GM12873 (cell line): ENCODE measurements around the gene ELK4.
A peak's percentile ranks its signal among the peaks of the same experiment; 100 is the strongest.

Experiments
- TF ChIP-seq, protein P1 (sequence below): IDR thresholded peaks from 2 replicates; pipeline ENCODE4 v1.5.1; 2012; ENCODE audit warnings: low read depth, mild to moderate bottlenecking, moderate library complexity, low read length, control low read depth; ENCODE audit not compliant: insufficient read depth; ENCODE audit errors: missing control alignments

The ELK4 gene

GRCh38 chr1:205631768-205632668 lies at the start of gene ELK4:
TSS of gene ELK4 (minus strand) at chr1:205632011. CDS start at chr1:205623882, 8,129 bp downstream.
- TF ChIP-seq, protein P1, sequence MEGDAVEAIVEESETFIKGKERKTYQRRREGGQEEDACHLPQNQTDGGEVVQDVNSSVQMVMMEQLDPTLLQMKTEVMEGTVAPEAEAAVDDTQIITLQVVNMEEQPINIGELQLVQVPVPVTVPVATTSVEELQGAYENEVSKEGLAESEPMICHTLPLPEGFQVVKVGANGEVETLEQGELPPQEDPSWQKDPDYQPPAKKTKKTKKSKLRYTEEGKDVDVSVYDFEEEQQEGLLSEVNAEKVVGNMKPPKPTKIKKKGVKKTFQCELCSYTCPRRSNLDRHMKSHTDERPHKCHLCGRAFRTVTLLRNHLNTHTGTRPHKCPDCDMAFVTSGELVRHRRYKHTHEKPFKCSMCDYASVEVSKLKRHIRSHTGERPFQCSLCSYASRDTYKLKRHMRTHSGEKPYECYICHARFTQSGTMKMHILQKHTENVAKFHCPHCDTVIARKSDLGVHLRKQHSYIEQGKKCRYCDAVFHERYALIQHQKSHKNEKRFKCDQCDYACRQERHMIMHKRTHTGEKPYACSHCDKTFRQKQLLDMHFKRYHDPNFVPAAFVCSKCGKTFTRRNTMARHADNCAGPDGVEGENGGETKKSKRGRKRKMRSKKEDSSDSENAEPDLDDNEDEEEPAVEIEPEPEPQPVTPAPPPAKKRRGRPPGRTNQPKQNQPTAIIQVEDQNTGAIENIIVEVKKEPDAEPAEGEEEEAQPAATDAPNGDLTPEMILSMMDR = peak; percentile 79

GRCh38 chr1:205681364-205681763 lies 49.6 kb upstream of the ELK4 start:
- TF ChIP-seq, protein P1 = no peak

GRCh38 chr1:205680073-205680851 lies 48.5 kb upstream of the ELK4 start, which contains the start of gene SLC45A3:
TSS of gene SLC45A3 (minus strand) at chr1:205680509. CDS start at chr1:205664656, 15,853 bp downstream.
- TF ChIP-seq, protein P1 = no peak

DNA sequence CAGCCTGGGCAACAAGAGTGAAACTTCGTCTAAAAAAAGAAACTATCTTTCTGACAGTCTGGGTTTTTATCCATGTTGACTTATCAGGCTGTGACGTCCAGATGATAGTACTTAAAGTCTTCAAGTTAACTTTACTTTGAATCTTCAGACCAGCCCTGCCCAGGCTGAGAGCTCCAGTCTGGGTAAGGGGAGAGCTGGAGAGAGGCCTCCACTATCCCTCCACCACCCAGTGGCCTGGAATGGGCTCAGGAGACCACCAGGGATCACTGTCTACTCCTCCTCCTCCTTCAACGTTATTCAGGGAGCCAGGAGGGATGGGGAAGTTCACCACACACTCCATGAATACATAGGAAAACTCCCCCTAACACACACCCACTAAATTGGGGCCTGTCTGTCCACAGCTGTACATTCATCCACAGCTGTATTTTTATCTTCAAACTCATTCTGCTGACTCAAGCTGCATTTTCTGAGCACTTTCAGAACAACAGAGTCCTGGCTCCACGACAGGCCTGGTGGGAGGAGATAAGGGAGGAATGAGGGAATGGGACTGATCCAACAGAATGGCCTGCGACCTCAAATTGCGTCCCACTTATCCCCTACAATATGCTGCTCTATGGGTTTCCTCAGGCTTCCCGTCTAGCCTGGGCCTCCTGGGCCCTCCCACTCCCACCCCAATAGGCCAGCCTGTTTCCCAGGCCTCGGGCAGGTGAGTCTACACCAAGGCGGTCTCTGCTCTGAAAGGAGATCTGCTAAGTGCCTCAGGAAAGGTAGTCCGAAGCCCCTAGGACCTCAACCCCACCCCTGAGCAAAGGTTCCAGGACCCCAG lies 46.7 kb upstream of the ELK4 start:
- TF ChIP-seq, protein P1 = no peak

DNA sequence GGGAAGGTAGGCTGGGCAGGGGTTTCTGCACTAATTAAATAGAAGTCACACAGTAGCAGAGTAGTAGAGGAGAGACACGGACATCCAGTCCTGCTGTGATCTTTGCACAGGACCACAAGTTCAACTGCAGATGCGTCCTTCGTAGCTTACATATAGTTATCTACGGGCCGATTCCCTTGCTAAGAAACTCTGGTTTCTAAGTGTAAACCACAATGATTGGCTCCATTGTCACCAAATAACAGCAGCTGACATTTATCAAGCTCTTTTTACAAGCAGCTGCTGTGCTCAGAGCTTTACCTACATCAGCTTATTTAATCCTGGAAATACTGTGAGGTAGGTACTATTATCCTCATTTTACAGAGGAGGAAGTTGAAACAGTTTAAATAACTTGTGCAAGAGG lies 45.4 kb upstream of the ELK4 start:
- TF ChIP-seq, protein P1 = no peak

DNA sequence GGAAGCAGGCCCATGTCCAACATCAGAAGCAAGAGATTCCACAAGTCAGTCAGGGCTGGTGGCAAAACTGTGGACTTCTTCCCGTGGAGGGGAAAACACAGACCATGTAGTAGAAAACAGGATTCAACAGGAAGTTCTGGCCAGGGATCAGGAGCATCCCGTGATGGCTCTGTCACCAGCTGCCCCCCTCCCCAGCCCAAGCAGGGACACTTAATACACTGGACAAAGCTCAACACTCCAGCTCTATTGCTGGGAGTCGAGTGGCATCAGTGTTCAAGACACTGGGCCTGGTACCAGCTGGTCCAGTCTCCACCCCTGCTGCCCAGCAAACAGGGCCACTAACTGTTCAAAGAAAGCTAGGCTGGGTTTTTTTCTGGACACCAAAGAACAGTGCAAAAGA lies 44.8 kb upstream of the ELK4 start:
- TF ChIP-seq, protein P1 = no peak
